Right lung (tissue), 5 donors: ENCODE measurements around the gene SBK3. TPM values are rescaled to one million over a fixed set of nuclear protein-coding genes. Genes with fewer than 3 reads are reported as not detected.
"Not testable (repeated sequence)": the region's sequence is repeated elsewhere in the genome, so short reads cannot be mapped to it uniquely, and the experiment has no call there.

Experiments used
- DNase-seq, 2 donors: peaks; one replicate each; pipeline ENCODE4 v3.0.0-alpha.2; 2013
- polyA plus RNA-seq, 5 donors: library from polyadenylated mRNA; unstranded; fragments of 120-200 nt; gene quantifications; one replicate each; pipeline versions ENCODE4 v1.2.1 to v1.2.3, GENCODE V29; 2013; ENCODE audit warnings: inconsistent platforms in 1 of 5, low replicate concordance in 1 of 5; ENCODE audit not compliant: insufficient read length in 5 of 5, insufficient read depth in 1 of 5

The SBK3 gene
- polyA plus RNA-seq, 5 donors = 0.55 to 1.2 (median 0.73) TPM

- no peak for DNase-seq
Measured at GRCh38 chr19:55520691-55521292, 24.6 kb downstream of the SBK3 start.

- DNase-seq = no peak
Measured at GRCh38 chr19:55519451-55520311, 25.7 kb downstream of the SBK3 start.

- peak; percentile 85 to 90 for DNase-seq
Measured at GRCh38 chr19:55516878-55517620, 28.3 kb downstream of the SBK3 start.

GRCh38 chr19:55508120-55508519 lies 37.2 kb downstream of the SBK3 start:
- DNase-seq = no peak

- DNase-seq = no peak
Measured at GRCh38 chr19:55504981-55505380, 40.4 kb downstream of the SBK3 start.

- DNase-seq = no peak
Measured at GRCh38 chr19:55504252-55504603, 41.1 kb downstream of the SBK3 start.

GRCh38 chr19:55503502-55504251 lies 41.7 kb downstream of the SBK3 start:
- DNase-seq = peak; percentile 91 to 92

GRCh38 chr19:55503157-55503501 lies 42.2 kb downstream of the SBK3 start:
- DNase-seq = no peak

GRCh38 chr19:55502197-55502952 lies 43.0 kb downstream of the SBK3 start:
- no peak for DNase-seq

GRCh38 chr19:55500368-55500952 lies 44.9 kb downstream of the SBK3 start:
- no peak for DNase-seq

GRCh38 chr19:55498246-55498840 lies 47.0 kb downstream of the SBK3 start:
- DNase-seq = no peak

GRCh38 chr19:55497763-55498162 lies 47.6 kb downstream of the SBK3 start:
- DNase-seq = no peak

- DNase-seq = not testable (repeated sequence)
Measured at GRCh38 chr19:55496820-55497219, 48.5 kb downstream of the SBK3 start.

GRCh38 chr19:55495646-55496349 lies 49.5 kb downstream of the SBK3 start:
- no peak for DNase-seq

GRCh38 chr19:55494172-55494761 lies 51.1 kb downstream of the SBK3 start:
- DNase-seq = no peak

- DNase-seq = no peak
Measured at GRCh38 chr19:55493645-55494171, 51.6 kb downstream of the SBK3 start.

- DNase-seq = no peak
Measured at GRCh38 chr19:55493052-55493644, 52.2 kb downstream of the SBK3 start.

GRCh38 chr19:55492362-55492944 lies 52.9 kb downstream of the SBK3 start:
- DNase-seq = no peak
